ENCODE measurements around the gene SCYGR8.

GRCh38 chr2:227703961-227704360 is 41.7 kb upstream of the SCYGR8 start:
- no peak for TF ChIP-seq CTCF (IDR thresholded peaks at IDR 0.05)
- TF ChIP-seq EP300 (IDR thresholded peaks at IDR 0.05): no peak
